GM23338 (cell line): ENCODE data around the gene C1RL. TPM values are rescaled to one million over a fixed set of nuclear protein-coding genes. Genes with fewer than 3 reads are reported as not detected.

Experiments
- ATAC-seq: fragments of 200-7000 bp; cut with Tn5 transposase; 3 replicates; pipeline ENCODE4 v1.9.1; 2020
- DNase-seq: peaks from one replicate; pipeline ENCODE4 v3.0.0-alpha.2; 2015; ENCODE audit warnings: low spot score
- H2AFZ ChIP-seq: fragments of 200-600 bp; sonication (generic); 2 replicates; pipeline ENCODE4 v1.8.0; 2016; ENCODE audit warnings: antibody characterized with exemption, mild to moderate bottlenecking, moderate library complexity
- H3F3A ChIP-seq: fragments of 200-600 bp; sonication (generic); replicated peaks from 2 replicates; pipeline ENCODE4 v1.8.0; 2017; ENCODE audit warnings: antibody characterized with exemption, mixed run types, low read depth
- H3K27ac ChIP-seq: fragments of 200-600 bp; sonication (generic); 2 replicates; pipeline ENCODE4 v1.6.1; 2016; ENCODE audit warnings: low read depth
- H3K27me3 ChIP-seq: fragments of 200-600 bp; sonication (generic); 2 replicates; pipeline ENCODE4 v1.8.0; 2016; ENCODE audit warnings: mild to moderate bottlenecking, mixed run types, moderate library complexity; ENCODE audit not compliant: insufficient read depth
- H3K36me3 ChIP-seq: fragments of 200-600 bp; sonication (generic); 2 replicates; pipeline ENCODE4 v1.8.0; 2016; ENCODE audit warnings: mild to moderate bottlenecking; ENCODE audit not compliant: insufficient read depth
- H3K4me1 ChIP-seq: fragments of 200-600 bp; sonication (generic); 2 replicates; pipeline ENCODE4 v1.8.0; 2016; ENCODE audit warnings: mild to moderate bottlenecking, moderate library complexity; ENCODE audit not compliant: insufficient read depth
- H3K4me2 ChIP-seq: fragments of 200-600 bp; sonication (generic); 2 replicates; pipeline ENCODE4 v1.7.1; 2017; ENCODE audit warnings: mixed run types
- H3K4me3 ChIP-seq: fragments of 200-600 bp; sonication (generic); 2 replicates; pipeline ENCODE4 v1.6.1; 2016; ENCODE audit warnings: mixed run types
- H3K79me2 ChIP-seq: fragments of 200-600 bp; sonication (generic); replicated peaks from 2 replicates; pipeline ENCODE4 v1.8.0; 2017; ENCODE audit warnings: mild to moderate bottlenecking; ENCODE audit not compliant: insufficient read depth
- H3K9me2 ChIP-seq: fragments of 200-600 bp; sonication (generic); 2 replicates; pipeline ENCODE4 v1.8.0; 2017; ENCODE audit not compliant: insufficient read depth
- H4K20me1 ChIP-seq: fragments of 200-600 bp; sonication (generic); replicated peaks from 2 replicates; pipeline ENCODE4 v1.8.0; 2017; ENCODE audit warnings: mild to moderate bottlenecking; ENCODE audit not compliant: insufficient read depth
- H3K27ac Mint-ChIP-seq: 2 replicates; pipeline ENCODE4 v1.8.0; 2020; ENCODE audit warnings: inconsistent platforms, mild to moderate bottlenecking, moderate library complexity, mixed read lengths
- H3K27me3 Mint-ChIP-seq: 3 replicates; pipeline ENCODE4 v1.8.0; 2022; ENCODE audit warnings: low read depth, mild to moderate bottlenecking, moderate library complexity, mixed read lengths, inconsistent platforms; ENCODE audit not compliant: insufficient read depth, poor library complexity
- H3K36me3 Mint-ChIP-seq: 3 replicates; pipeline ENCODE4 v1.8.0; 2021; ENCODE audit warnings: low read depth, mild to moderate bottlenecking, inconsistent platforms, moderate library complexity, mixed read lengths
- H3K4me1 Mint-ChIP-seq: 3 replicates; pipeline ENCODE4 v1.8.0; 2020; ENCODE audit warnings: mild to moderate bottlenecking, inconsistent platforms, mixed read lengths
- H3K4me3 Mint-ChIP-seq: 3 replicates; pipeline ENCODE4 v1.8.0; 2021; ENCODE audit warnings: moderate library complexity, mild to moderate bottlenecking, inconsistent platforms, mixed read lengths
- H3K9me3 Mint-ChIP-seq: 3 replicates; pipeline ENCODE4 v1.8.0; 2020; ENCODE audit warnings: moderate library complexity, mild to moderate bottlenecking, inconsistent platforms, mixed read lengths
- CREB1 ChIP-seq: fragments of 250-450 bp; sonication (Bioruptor Pico); IDR thresholded peaks from 2 replicates; pipeline ENCODE4 v1.5.0; 2020; ENCODE audit warnings: low read depth, mild to moderate bottlenecking, moderate library complexity
- ETS1 ChIP-seq: IDR thresholded peaks from 2 replicates; pipeline ENCODE4 v1.6.1; 2016; ENCODE audit warnings: antibody characterized with exemption
- EZH2 ChIP-seq: fragments of 200-600 bp; sonication (generic); IDR thresholded peaks from one replicate; pipeline ENCODE4 v1.8.0; 2017; ENCODE audit warnings: antibody characterized with exemption, mild to moderate bottlenecking, low read depth; ENCODE audit not compliant: unreplicated experiment
- EZH2phosphoT487 ChIP-seq: fragments of 200-600 bp; sonication (generic); IDR thresholded peaks from one replicate; pipeline ENCODE4 v1.8.1; 2018; ENCODE audit warnings: antibody characterized with exemption; ENCODE audit not compliant: unreplicated experiment
- JUNB ChIP-seq: IDR thresholded peaks from one replicate; pipeline ENCODE4 v1.6.1; 2016; ENCODE audit warnings: antibody characterized with exemption; ENCODE audit not compliant: unreplicated experiment
- NANOG ChIP-seq: IDR thresholded peaks from 2 replicates; pipeline ENCODE4 v1.6.1; 2016; ENCODE audit warnings: antibody characterized with exemption, borderline replicate concordance
- POLR2AphosphoS5 ChIP-seq: IDR thresholded peaks from 2 replicates; pipeline ENCODE4 v1.6.1; 2016; ENCODE audit warnings: antibody characterized with exemption, low read depth
- REST ChIP-seq: IDR thresholded peaks from one replicate; pipeline ENCODE4 v1.6.1; 2018; ENCODE audit warnings: antibody characterized with exemption; ENCODE audit not compliant: unreplicated experiment
- STAT1 ChIP-seq: IDR thresholded peaks from one replicate; pipeline ENCODE4 v1.6.1; 2016; ENCODE audit warnings: antibody characterized with exemption; ENCODE audit not compliant: unreplicated experiment
- ZNF114 ChIP-seq: fragments of 250-450 bp; sonication (Bioruptor Pico); IDR thresholded peaks from 2 replicates; pipeline ENCODE4 v1.5.0; 2020; ENCODE audit warnings: mild to moderate bottlenecking, moderate library complexity
- ZNF331 ChIP-seq: fragments of 250-450 bp; sonication (Bioruptor Pico); IDR thresholded peaks from 2 replicates; pipeline ENCODE4 v1.5.0; 2020; ENCODE audit warnings: low read depth, mild to moderate bottlenecking, moderate library complexity
- polyA plus RNA-seq: library from polyadenylated mRNA; unstranded; fragments of >200 nt; fragmentation: Nextera tagmentation; extraction: Ambion mirVana; gene quantifications from 2 replicates; pipeline ENCODE4 v1.2.1, GENCODE V29; 2016
- total RNA-seq: library from RNA; depleted of rRNA; stranded (reverse); fragments of >200 nt; shearing (Covaris generic); gene quantifications from 2 replicates; pipeline ENCODE4 v1.2.3, GENCODE V29; 2014
- TF ChIP-seq, protein P1 (sequence below): fragments of 250-450 bp; sonication (Bioruptor Pico); IDR thresholded peaks from 2 replicates; pipeline ENCODE4 v1.5.0; 2020; ENCODE audit warnings: mild to moderate bottlenecking, moderate library complexity
- TF ChIP-seq, protein P2 (sequence below), 2 experiments: fragments of 200-600 bp in 1 of 2; sonication (generic) in 1 of 2; conservative IDR thresholded peaks; 2 replicates each; pipeline versions ENCODE4 v1.5.1 to v1.6.1; 2016 to 2017; ENCODE audit warnings: antibody characterized with exemption in 2 of 2, low read depth in 2 of 2, mild to moderate bottlenecking in 2 of 2, moderate library complexity in 1 of 2

The C1RL gene
- total and polyA plus RNA-seq, 2 experiments from 2014 or later, result 7.3 to 8.8 TPM

DNA sequence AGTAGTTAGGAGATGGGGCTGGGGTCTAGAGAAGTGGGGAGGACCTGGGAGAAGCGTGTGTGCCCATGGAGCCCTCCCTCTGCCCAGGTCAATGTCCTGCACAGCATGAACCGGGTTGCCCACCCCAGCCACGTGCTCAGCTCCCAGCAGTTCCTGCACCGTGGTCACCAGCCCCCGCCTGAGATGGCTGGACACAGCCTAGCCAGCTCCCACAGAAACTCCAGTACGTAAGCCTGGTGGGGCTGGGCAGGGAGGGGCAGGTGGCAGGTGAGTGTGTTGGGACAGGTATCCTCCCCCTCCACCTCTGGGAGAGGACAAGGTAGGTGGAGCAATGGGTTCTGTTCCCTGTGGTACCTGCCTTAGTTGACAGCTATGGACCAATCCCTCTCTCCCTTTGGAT, 41.8 kb upstream of the C1RL start:
- H3K4me1 ChIP-seq, result no peaks in the 10 kb centered on the region
- no peaks in the 10 kb centered on the region for H3K9me2 ChIP-seq
- no peaks in the 10 kb centered on the region for H3K79me2 ChIP-seq
- H3K4me1 Mint-ChIP-seq, result no peaks in the 10 kb centered on the region
- H3K27me3 ChIP-seq, result no peaks in the 10 kb centered on the region
- H2AFZ ChIP-seq, result no peak overlapping the region
- no peaks in the 10 kb centered on the region; the same call in 2 of the 3 replicates for H3K9me3 Mint-ChIP-seq
- TF ChIP-seq STAT1 (no peak), REST (no peak), EZH2phosphoT487 (no peak), ZNF114 (no peak), ETS1 (no peak), POLR2AphosphoS5 (no peak), CREB1 (no peak), ZNF331 (CRISPR knock-in tag) (no peak), JUNB (no peak), NANOG (no peak), EZH2 (no peak)
- TF ChIP-seq, protein P1, sequence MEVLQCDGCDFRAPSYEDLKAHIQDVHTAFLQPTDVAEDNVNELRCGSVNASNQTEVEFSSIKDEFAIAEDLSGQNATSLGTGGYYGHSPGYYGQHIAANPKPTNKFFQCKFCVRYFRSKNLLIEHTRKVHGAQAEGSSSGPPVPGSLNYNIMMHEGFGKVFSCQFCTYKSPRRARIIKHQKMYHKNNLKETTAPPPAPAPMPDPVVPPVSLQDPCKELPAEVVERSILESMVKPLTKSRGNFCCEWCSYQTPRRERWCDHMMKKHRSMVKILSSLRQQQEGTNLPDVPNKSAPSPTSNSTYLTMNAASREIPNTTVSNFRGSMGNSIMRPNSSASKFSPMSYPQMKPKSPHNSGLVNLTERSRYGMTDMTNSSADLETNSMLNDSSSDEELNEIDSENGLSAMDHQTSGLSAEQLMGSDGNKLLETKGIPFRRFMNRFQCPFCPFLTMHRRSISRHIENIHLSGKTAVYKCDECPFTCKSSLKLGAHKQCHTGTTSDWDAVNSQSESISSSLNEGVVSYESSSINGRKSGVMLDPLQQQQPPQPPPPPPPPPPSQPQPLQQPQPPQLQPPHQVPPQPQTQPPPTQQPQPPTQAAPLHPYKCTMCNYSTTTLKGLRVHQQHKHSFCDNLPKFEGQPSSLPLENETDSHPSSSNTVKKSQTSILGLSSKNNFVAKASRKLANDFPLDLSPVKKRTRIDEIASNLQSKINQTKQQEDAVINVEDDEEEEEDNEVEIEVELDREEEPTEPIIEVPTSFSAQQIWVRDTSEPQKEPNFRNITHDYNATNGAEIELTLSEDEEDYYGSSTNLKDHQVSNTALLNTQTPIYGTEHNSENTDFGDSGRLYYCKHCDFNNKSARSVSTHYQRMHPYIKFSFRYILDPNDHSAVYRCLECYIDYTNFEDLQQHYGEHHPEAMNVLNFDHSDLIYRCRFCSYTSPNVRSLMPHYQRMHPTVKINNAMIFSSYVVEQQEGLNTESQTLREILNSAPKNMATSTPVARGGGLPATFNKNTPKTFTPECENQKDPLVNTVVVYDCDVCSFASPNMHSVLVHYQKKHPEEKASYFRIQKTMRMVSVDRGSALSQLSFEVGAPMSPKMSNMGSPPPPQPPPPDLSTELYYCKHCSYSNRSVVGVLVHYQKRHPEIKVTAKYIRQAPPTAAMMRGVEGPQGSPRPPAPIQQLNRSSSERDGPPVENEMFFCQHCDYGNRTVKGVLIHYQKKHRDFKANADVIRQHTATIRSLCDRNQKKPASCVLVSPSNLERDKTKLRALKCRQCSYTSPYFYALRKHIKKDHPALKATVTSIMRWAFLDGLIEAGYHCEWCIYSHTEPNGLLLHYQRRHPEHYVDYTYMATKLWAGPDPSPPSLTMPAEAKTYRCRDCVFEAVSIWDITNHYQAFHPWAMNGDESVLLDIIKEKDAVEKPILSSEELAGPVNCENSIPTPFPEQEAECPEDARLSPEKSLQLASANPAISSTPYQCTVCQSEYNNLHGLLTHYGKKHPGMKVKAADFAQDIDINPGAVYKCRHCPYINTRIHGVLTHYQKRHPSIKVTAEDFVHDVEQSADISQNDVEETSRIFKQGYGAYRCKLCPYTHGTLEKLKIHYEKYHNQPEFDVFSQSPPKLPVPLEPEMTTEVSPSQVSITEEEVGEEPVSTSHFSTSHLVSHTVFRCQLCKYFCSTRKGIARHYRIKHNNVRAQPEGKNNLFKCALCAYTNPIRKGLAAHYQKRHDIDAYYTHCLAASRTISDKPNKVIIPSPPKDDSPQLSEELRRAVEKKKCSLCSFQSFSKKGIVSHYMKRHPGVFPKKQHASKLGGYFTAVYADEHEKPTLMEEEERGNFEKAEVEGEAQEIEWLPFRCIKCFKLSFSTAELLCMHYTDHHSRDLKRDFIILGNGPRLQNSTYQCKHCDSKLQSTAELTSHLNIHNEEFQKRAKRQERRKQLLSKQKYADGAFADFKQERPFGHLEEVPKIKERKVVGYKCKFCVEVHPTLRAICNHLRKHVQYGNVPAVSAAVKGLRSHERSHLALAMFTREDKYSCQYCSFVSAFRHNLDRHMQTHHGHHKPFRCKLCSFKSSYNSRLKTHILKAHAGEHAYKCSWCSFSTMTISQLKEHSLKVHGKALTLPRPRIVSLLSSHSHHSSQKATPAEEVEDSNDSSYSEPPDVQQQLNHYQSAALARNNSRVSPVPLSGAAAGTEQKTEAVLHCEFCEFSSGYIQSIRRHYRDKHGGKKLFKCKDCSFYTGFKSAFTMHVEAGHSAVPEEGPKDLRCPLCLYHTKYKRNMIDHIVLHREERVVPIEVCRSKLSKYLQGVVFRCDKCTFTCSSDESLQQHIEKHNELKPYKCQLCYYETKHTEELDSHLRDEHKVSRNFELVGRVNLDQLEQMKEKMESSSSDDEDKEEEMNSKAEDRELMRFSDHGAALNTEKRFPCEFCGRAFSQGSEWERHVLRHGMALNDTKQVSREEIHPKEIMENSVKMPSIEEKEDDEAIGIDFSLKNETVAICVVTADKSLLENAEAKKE (CRISPR knock-in tag), result no peak
- TF ChIP-seq, protein P2, sequence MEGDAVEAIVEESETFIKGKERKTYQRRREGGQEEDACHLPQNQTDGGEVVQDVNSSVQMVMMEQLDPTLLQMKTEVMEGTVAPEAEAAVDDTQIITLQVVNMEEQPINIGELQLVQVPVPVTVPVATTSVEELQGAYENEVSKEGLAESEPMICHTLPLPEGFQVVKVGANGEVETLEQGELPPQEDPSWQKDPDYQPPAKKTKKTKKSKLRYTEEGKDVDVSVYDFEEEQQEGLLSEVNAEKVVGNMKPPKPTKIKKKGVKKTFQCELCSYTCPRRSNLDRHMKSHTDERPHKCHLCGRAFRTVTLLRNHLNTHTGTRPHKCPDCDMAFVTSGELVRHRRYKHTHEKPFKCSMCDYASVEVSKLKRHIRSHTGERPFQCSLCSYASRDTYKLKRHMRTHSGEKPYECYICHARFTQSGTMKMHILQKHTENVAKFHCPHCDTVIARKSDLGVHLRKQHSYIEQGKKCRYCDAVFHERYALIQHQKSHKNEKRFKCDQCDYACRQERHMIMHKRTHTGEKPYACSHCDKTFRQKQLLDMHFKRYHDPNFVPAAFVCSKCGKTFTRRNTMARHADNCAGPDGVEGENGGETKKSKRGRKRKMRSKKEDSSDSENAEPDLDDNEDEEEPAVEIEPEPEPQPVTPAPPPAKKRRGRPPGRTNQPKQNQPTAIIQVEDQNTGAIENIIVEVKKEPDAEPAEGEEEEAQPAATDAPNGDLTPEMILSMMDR (conservative IDR thresholded peaks at IDR 0.05; ENCODE audit: low read depth in 2 of 2), result no peak
- H3K4me3 ChIP-seq, result no peak overlapping the region
- H3K36me3 Mint-ChIP-seq, result peaks cover 6% of the 10 kb centered on the region
- H4K20me1 ChIP-seq, result no peaks in the 10 kb centered on the region; the same call in 1 of the 2 replicates
- ATAC-seq, result no peak
- no peak for DNase-seq
- no peak overlapping the region for H3K4me2 ChIP-seq
- H3K4me3 Mint-ChIP-seq, result no peak overlapping the region
- no peaks in the 10 kb centered on the region; the same call in 1 of the 2 replicates for H3K36me3 ChIP-seq
- peaks cover 2% of the 10 kb centered on the region for H3K27me3 Mint-ChIP-seq
- no peaks in the 10 kb centered on the region for H3F3A ChIP-seq
- no peak overlapping the region for H3K27ac Mint-ChIP-seq
- H3K27ac ChIP-seq, result no peak overlapping the region
